GF-D8 (cell line): ENCODE data around the gene TTC38.

Experiments
- DNase-seq: peaks from one replicate; lab custom pipeline; 2025; lab: John Stamatoyannopoulos, UW

TTC38 gene

DNA sequence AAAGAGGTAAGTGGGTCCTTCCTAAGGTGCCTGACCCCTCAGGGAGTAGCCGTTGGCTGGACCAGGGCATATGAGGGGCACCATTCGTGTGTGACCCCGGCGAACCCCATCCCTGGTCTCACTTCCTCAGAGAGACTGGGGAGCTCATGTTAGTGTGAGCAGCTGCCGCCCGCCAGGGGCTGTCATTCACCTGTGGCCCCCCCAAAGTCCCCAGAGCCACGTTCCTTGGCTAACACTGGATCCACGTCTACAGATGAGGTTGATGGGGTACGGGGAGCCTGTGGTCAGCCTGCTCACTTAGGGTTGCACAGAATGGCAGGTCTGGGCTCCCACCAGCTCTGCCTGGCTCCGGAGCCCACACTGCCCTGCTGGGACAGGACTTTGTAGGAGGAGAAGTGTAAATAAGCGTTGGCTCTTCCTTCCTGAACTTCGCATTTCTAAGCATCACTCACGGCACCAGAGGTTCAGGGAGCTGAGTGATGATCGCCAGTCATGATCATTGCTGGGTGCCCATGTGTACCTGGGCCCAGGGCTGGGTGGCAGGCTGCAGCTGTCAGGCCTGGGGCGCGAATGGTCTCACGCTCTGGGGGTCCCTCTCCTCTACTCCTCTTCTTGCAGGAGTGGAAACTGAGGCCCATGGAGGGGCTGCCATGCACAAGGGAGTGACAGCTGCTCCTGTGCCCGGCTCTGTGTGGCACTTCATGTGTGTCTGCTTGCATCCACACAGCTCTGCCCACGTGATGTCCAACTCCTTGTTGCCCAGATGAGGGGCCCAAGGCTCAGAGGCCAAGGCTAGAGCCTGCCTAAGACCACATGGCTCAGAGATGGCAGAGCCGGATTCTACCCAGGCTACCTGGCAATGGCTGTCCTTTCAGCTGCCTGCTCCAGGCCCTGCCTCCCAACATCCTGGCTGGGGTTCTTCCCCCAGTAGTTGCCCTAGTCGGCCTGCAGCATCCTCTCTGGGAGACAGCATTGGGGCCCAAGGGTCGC, 11.1 kb downstream of the TTC38 start:
- DNase-seq, result no peak

- DNase-seq, result no peak
These were observed 12.4 kb downstream of the TTC38 start for GRCh38 chr22:46280063-46280817.

DNA sequence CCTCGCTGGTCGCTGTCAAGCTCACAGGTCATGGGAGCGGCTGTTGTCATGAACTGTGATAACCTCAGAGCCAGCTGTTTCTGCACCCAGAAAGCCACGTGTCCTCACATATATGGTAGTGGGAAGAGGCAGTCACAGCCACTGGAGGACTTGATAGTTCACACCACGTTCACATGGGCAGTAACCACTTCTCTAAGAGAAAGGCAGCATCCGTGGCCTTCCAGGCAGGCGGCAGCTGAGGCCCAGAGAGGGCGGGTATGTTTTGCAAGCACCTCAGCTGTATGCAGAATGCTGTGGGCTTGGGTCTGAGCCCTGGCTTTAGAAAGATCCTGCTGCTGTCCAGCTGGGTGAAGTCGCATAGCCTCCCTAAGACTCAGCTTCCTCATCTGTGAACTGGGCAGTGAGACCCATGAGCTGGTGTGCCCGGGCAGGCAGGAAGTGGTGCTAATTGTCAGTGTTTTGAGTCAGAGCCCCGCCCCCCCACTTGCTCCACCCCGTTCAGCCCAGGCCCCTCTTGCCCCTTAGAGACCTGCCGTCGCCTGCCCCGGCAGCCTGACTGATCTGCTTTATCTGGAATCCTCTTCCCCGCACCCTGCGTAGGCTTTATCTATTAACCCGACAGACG, 13.3 kb downstream of the TTC38 start:
- DNase-seq, result no peak

DNA sequence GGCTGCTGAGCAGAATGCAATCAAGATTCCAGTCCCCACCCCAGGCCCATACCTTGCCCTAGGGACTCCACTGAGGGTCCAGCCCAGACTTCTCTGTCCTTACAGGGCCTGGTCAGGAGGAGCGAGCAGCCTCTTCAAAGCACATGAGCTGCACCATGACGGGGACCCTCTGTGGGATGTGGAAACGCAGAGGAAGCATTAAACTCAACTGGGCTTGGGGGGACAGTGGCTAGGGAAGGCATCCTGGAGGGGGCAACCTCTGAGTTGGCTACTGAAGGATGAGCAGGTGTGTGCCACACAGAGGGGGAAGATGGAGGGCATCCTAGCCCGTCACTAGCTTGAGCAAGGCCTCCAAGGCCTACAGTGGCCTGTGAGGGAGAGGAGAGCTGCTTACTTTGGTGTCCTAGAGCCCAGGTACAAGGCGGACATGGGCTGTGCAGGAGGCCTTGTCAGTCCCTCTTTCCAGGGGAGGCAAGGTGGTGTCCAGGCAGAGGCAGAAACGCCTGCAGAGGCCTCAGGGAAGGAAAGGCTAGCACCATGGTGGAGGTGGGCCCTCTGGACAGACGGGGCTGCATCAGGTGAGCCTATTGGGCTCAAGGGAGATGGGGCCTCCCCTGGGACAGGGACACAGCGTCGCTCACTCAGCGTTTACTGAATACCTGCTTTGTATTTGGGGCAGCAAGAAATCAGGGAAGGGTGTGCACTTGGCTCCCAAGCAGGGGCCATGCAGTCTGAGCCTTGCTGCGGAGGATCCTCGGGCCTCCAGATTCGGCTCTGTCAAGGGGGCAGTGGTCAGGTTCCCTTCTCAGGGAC, 14.3 kb downstream of the TTC38 start:
- no peak for DNase-seq

GRCh38 chr22:46286006-46286405, 18.2 kb downstream of the TTC38 start:
- no peak for DNase-seq

- no peak for DNase-seq
These were observed 19.4 kb downstream of the TTC38 start for GRCh38 chr22:46286941-46287872.

GRCh38 chr22:46287873-46288751, 20.3 kb downstream of the TTC38 start:
- peak; percentile 76 for DNase-seq

DNA sequence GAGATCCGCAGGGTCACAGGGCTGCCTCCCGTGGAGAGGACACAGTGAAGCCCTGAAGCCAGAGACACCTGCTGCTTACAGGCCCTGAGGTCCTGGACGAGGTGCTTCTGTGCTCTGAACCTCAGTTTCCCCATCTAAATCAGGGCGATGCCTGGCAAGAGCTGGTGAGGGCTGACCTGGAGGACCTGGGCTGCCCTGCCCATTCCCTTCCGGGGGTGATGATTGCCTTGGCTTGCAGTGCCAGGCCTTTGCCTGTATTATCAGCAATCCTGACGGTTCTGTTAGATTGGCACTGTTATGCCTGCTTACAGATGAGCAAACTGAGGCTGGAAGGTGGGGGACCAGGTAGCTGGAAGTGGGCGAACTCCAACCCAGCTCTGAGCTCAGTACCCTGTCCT, 21.0 kb downstream of the TTC38 start:
- no peak for DNase-seq

GRCh38 chr22:46289244-46289891, 21.6 kb downstream of the TTC38 start:
- DNase-seq, result no peak

DNA sequence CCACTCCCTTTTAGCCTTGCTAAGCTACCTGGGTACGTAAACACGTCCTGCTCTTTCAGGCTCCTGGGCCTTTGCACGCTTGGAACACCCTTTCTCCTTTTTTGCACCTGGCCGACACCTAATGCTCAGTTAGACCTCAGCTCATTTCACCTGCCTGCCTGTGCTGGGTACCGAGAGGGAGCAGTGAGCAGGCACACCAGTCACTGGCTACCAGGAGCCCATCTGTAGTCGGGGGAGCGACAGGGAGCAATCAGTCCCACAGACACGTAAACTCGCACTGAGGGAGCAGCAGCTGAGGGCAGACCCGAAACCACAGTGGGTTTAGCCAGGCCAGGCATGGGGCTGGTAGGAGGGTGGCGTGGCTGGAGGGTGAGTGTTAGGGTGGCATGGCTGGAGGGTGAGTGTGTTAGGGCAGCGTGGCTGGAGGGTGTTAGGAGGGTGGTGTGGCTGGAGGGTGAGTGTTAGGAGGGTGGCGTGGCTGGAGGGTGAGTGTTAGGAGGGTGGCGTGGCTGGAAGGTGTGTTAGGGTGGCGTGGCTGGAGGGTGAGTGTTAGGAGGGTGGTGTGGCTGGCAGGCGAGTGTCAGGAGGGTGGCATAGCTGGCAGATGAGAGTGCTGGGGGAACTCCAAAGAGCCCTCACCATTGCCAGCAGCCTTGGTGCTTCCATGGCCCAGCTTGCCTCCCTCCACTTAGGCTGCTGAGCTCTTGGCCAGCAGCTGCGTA, 22.5 kb downstream of the TTC38 start:
- DNase-seq, result no peak

DNA sequence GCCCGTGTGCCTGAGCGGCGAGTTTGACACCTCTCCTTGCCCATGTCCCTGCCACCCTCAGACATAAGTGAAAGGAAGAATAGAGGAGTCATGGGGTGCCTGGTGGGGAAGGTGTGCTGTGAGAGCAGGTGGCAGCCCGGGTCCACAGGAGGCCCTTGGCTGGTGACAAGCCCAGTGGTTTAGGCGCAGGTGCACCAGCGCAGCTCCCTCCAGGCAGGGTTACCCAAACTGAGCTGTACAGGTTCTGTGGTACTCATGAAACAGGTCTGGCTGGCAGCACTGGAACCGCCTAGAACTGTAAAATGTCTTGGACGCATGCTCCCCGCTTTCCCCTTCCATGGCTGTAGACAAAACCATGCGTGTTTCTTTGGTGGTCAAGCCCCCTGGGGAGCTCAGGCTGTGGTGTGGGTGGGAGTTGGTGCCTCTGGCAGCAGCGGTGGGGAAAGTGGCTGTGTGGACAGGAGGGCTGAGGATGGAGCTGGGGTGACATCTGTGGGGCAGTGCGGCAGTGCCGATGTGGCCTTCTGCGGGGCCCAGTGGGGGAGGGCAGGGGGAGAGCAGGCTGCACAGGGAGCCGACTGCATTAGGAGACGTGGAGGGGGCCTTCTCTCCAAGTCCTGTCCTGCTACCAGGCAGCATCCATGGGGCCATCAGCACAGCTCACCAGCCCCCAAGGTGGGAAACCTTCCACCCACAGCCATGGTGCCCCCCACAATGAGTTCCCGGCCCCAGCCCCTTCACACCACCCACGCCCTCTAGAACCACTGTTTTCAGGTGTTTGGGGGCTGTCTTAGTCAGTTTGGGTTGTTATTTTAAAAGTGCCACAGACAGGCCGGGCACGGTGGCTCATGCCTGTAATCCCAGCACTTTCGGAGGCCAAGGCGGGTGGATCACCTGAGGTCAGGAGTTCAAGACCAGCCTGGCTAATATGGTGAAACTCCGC, 23.3 kb downstream of the TTC38 start:
- no peak for DNase-seq

DNA sequence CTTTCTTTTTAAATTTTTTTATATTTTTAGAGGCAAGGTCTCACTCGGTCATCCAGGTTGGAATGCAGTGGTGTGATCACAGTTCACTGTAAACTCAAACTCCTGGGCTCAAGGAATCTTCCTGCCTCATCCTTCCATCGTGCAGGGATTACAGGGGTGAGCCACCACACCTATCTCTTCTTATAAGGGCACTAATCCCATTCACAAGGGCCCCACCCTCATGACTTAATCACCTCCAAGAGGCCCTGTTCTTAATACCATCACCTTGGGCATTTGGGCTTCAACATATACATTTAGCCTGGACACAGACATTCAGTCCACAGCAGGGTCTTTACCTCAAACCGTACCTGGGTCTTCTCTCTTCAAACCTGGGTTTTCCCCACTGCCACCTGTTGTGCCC, 24.4 kb downstream of the TTC38 start:
- no peak for DNase-seq

- no peak for DNase-seq
These were observed 24.9 kb downstream of the TTC38 start for GRCh38 chr22:46292732-46293131.

DNA sequence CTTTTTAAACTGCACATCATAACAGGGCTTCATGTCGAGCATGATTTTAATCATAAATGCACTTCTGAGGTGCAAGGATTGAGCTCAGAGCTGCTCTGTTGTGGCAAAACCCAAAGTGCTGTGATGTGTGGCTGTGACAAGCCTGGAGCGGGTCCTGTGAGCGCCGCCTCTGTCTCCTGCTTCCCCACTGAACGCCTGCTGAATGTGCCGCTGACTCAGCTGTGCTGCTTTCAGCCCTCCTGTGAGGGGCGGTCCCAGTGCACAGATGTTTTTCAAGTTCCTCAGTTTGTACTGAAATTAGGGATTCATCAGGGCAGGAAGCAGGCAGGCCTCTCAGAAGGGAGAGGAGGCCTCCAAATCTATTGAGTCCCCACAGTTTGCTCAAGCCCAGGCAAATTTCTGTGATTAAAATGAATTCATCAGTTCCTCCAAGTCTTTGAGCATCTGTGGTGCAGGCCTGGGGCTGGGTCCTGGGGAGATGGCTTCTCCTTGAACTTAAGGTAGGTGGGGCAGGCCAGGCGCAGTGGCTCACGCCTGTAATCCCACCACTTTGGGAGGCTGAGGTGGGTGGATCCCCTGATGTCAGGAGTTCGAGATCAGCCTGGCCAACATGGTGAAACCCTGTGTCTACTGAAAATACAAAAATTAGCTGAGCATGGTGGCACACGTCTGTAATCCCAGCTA, 25.9 kb downstream of the TTC38 start:
- DNase-seq, result no peak

DNA sequence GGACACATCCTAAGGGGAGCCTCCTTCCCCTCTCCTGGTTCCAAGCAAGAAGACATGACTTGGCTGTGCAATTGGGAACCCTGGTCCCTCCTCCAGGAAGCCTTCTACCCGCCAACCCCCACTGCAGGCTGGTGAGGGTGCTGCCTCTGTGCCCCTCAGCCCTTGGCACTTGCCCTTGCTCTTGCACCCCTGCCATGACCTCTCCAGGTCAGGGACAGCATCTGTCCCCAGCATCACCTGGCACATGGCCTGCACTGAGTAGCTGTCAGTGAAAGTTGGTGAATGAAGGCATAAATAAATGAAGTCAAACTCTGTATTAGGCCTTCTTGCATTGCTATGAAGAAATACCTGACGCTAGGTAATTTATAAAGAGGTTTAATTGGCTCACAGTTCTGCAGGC, 27.0 kb downstream of the TTC38 start:
- no peak for DNase-seq

DNA sequence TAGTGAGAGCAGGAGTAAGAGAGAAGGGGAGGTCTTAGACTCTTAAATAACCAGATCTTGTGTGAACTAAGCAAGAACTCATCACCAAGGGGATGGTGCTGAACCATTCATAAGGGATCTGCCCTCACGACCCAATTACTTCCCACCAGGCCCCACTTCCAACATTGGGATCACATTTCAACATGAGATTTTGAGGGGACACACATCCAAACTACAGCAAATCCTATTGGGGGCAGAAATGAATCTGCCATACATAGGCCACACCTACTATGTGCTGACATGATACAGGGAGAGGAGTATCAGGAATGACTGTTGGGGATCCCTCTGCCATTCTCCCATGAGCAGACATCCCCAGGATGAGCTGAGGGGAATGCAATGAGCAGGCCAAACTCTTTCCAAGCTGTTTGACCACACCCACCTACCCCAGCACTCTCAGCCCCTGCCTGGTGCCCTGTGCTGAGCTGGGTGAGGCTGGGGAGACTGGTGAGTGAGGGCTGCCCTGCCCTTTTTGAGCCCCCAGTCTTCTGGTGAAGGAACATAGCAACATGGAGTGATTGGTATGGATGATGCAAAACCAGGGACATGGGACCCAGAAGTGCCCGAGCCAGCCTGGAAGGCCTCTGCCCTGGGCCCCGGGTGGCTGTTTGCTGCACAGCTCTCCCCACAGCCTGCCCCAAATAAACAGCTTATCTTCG, 27.6 kb downstream of the TTC38 start:
- no peak for DNase-seq
